Pancreas (tissue), 10 donors: ENCODE results near the gene PNPLA7. TPM values are rescaled to one million over a fixed set of nuclear protein-coding genes. Genes with fewer than 3 reads are reported as not detected.
"Not testable (repeated sequence)": the region's sequence is repeated elsewhere in the genome, so short reads cannot be mapped to it uniquely, and the experiment has no call there.

Source experiments
- ATAC-seq, 4 donors: fragments of 200-7000 bp; cut with Tn5 transposase; one replicate each; pipeline versions ENCODE4 v1.8.0 to v1.9.1; 2020; ENCODE audit warnings: mild to moderate bottlenecking in 4 of 4, moderate library complexity in 4 of 4
- DNase-seq, 6 donors: peaks; one replicate each; pipeline ENCODE4 v3.0.0-alpha.2; 2020
- FAIRE-seq: peaks from 2 replicates; lab custom pipeline; 2012; peaks lifted over from hg19 to GRCh38; lab: Jason Lieb, UNC
- H3K27ac ChIP-seq, 4 donors: fragments of 200-600 bp; sonication (generic); 1 replicate in 3 of 4; 2 replicates in 1 of 4; pipeline versions ENCODE4 v1.5.0 to v1.8.0; 2020
- H3K27me3 ChIP-seq, 4 donors: fragments of 200-600 bp; one replicate each; pipeline ENCODE4 v1.8.0; 2021
- H3K36me3 ChIP-seq, 3 donors: fragments of 200-600 bp; sonication (generic) in 1 of 3; one replicate each; pipeline versions ENCODE4 v1.5.0 to v1.8.0; 2020 to 2021
- H3K4me1 ChIP-seq, 3 donors: fragments of 200-600 bp; one replicate each; pipeline ENCODE4 v1.8.0; 2021
- H3K4me3 ChIP-seq, 4 donors: fragments of 200-600 bp; sonication (generic) in 2 of 4; one replicate each; pipeline versions ENCODE4 v1.5.0 to v1.8.0; 2020 to 2021
- H3K9me3 ChIP-seq, 4 donors: fragments of 200-600 bp; one replicate each; pipeline ENCODE4 v1.8.0; 2021
- WGBS, 2 donors: extraction: QIAGEN DNeasy Blood & Tissue Kit; methylation state at CpG; one replicate each; pipeline ENCODE4 v1.1.7; 2013; 5-methylcytosine and 5-hydroxymethylcytosine counted together
- intact Hi-C, 3 donors: fragments of 100-400 bp; cut with DNase I; formaldehyde crosslinking; loops; one replicate each; pipeline versions ENCODE4 v1.11.1 to v1.14.2; 2022
- polyA plus RNA-seq, 2 donors: library from polyadenylated mRNA; stranded (reverse); fragments of 200-250 nt; gene quantifications; one replicate each; pipeline ENCODE4 v1.2.3, GENCODE V29; 2013
- total RNA-seq, 6 donors: library from RNA; stranded (reverse); fragmentation: NEBNext Ultra II Directional in 4 of 6; extraction: Animal tissue kit (Norgen Biotek cat#: 25700) in 4 of 6; gene quantifications; one replicate each; pipeline versions ENCODE4 v1.2.1 to v1.2.4, GENCODE V29; 2021 to 2023
- TF ChIP-seq, protein P1 (sequence below), 4 donors: fragments of 200-600 bp; sonication (generic) in 3 of 4; IDR thresholded peaks; one replicate each; pipeline versions ENCODE4 v1.5.0 to v1.8.0; 2021; ENCODE audit warnings: antibody characterized with exemption in 4 of 4
- donor health status: healthy with polysubstance abuse.
- donor health status: DM: no; HTN: no; CAD: no; lungs with moderate emphysema.
- donor health status: DM: no; HTN: no; CAD: no.
- donor health status: control.
- donor health status: control.
- donor health status: Bipolar disorder and iron deficiency.
- donor health status: DM: yes; HTN: yes; CAD: no.
- donor health status: DM: no; HTN: no; CAD: no.
- donor health status: DM: no; HTN: no; CAD: no.
- donor health status: DM: yes; HTN: yes; CAD: no.

Gene PNPLA7
- total and polyA plus RNA-seq, 8 donors: 7.1 to 71.8 (median 18.0) TPM

DNA sequence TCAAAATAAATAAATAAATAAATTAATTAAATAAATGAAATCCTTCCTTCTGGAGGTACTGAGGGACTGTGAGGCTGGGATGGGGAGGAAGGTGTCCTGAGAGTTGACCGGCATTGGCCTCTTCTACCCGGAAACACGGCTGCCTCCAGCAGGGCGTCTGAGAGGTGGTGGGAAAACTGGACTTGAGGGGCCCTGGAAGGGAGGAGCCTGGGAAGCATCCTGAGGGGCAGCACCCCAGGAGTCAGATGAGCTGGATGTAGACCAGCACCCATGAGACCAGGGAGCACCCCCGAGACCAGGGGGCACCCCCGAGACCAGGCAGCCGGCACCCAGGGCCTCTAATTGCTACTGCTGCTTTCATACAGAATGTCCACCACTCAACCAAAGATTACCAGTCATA is 82.3 kb downstream of the PNPLA7 start:
- ATAC-seq: no peak
- Histone ChIP-seq H3K27ac (no peak overlapping the region), H3K9me3 (no peaks in the 10 kb centered on the region), H3K27me3 (no peaks in the 10 kb centered on the region), H3K4me3 (no peak overlapping the region), H3K36me3 (no peaks in the 10 kb centered on the region), H3K4me1 (no peaks in the 10 kb centered on the region)
- intact Hi-C loops: no loop called here
- no peak for FAIRE-seq
- TF ChIP-seq, protein P1, sequence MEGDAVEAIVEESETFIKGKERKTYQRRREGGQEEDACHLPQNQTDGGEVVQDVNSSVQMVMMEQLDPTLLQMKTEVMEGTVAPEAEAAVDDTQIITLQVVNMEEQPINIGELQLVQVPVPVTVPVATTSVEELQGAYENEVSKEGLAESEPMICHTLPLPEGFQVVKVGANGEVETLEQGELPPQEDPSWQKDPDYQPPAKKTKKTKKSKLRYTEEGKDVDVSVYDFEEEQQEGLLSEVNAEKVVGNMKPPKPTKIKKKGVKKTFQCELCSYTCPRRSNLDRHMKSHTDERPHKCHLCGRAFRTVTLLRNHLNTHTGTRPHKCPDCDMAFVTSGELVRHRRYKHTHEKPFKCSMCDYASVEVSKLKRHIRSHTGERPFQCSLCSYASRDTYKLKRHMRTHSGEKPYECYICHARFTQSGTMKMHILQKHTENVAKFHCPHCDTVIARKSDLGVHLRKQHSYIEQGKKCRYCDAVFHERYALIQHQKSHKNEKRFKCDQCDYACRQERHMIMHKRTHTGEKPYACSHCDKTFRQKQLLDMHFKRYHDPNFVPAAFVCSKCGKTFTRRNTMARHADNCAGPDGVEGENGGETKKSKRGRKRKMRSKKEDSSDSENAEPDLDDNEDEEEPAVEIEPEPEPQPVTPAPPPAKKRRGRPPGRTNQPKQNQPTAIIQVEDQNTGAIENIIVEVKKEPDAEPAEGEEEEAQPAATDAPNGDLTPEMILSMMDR (IDR thresholded peaks at IDR 0.05): no peak
- WGBS, 2 donors: 97 to 99% methylated on average over 7 of the region's 7 CpGs
- DNase-seq: no peak

DNA sequence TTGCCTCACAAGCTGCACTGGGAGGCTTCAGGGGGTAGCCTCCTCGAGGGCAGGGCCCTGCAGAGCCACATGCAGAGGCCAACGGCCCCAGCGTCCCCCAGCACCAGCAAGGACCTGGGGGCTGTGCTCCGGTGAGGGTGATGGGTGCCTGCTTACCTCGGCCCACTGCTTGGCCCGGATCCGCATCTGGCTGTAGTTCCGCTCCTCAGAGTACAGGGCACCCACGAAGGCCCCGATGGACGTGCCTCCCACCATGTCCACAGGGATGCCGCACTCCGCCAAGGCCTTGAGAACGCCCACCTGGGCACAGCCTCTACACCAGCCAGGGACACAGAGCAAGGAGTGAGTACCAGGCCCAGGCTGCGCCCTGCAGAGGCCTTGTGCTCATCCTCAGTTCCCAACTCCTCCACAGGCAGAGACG is 83.0 kb downstream of the PNPLA7 start:
- WGBS, 2 donors: 89 to 94% methylated on average over 16 of the region's 16 CpGs
- H3K9me3 ChIP-seq: no peaks in the 10 kb centered on the region
- FAIRE-seq: no peak
- TF ChIP-seq, protein P1 (IDR thresholded peaks at IDR 0.05): no peak
- peak in 2 of 6 donors; percentile 25 to 60 for DNase-seq
- no peaks in the 10 kb centered on the region for H3K36me3 ChIP-seq
- H3K27me3 ChIP-seq: no peaks in the 10 kb centered on the region
- no peak for ATAC-seq
- H3K4me3 ChIP-seq: no peak overlapping the region
- intact Hi-C loops: no loop called here
- H3K27ac ChIP-seq: no peak overlapping the region
- no peaks in the 10 kb centered on the region for H3K4me1 ChIP-seq

DNA sequence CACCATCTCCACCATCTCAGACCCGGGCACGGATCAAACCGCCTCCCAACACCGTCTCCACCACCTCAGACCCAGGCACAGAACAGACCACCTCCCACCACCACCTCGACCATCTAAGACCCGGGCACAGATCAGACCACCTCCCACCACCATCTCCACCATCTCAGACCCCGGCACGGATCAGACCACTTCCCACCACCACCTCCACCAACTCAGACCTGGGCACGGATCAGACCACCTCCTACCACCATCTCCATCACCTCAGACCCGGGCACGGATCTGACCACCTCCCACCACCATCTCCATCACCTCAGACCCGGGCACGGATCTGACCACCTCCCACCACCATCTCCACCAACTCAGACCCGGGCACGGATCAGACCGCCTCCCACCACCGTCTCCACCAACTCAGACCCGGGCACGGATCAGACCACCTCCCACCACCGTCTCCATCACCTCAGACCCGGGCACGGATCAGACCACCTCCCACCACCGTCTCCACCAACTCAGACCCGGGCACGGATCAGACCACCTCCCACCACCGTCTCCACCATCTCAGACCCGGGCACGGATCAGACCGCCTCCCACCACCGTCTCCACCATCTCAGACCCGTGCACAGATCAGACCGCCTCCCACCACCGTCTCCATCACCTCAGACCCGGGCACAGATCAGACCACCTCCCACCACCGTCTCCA is 83.7 kb downstream of the PNPLA7 start:
- intact Hi-C loops, FAIRE-seq, ATAC-seq, H3K27me3 ChIP-seq, H3K27ac ChIP-seq, H3K36me3 ChIP-seq, H3K9me3 ChIP-seq, H3K4me3 ChIP-seq, H3K4me1 ChIP-seq: not testable (repeated sequence)
- 90 to 91% methylated on average over 35 of the region's 35 CpGs for WGBS, 2 donors
- DNase-seq: peak in 2 of 6 donors; percentile 3 to 44

DNA sequence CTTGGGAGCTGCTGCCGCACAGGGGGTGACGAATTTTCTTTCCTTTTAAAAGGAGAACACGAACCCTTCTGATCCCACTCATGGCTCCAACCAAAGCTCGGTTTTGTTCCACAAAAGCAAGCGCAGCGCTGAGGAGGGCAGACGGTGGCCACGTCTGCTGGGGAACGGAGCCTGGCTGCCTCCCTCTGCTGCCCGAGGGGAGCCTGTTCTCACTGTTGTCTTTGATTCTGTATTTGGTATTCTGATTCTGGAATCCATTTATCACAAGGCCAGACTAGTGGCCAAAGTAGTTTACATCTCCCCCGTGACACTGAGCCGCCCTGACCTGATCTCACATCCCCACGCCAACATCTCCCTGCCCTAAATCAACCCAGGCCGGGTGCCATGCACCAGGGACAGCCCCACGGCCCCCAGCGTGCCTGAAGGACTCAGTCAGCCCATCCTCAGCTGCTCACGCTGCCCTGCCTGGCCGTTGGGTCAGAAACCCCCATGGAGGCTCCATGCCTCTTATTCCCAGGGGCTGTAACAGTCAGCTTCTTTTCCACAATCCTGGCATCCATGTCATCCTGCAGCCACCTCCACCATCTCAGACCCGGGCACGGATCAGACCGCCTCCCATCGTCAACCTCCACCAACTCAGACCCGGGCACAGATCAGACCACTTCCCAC is 84.3 kb downstream of the PNPLA7 start:
- no peak overlapping the region for H3K27ac ChIP-seq
- intact Hi-C loops: no loop called here
- TF ChIP-seq, protein P1 (IDR thresholded peaks at IDR 0.05): no peak
- DNase-seq: peak in 3 of 6 donors; percentile 17 to 52 (median 19)
- ATAC-seq: no peak
- H3K27me3 ChIP-seq: no peaks in the 10 kb centered on the region
- H3K9me3 ChIP-seq: no peaks in the 10 kb centered on the region
- H3K36me3 ChIP-seq: no peaks in the 10 kb centered on the region
- H3K4me3 ChIP-seq: no peak overlapping the region
- no peak for FAIRE-seq
- no peaks in the 10 kb centered on the region for H3K4me1 ChIP-seq
- WGBS, 2 donors: 89 to 91% methylated on average over 23 of the region's 23 CpGs

DNA sequence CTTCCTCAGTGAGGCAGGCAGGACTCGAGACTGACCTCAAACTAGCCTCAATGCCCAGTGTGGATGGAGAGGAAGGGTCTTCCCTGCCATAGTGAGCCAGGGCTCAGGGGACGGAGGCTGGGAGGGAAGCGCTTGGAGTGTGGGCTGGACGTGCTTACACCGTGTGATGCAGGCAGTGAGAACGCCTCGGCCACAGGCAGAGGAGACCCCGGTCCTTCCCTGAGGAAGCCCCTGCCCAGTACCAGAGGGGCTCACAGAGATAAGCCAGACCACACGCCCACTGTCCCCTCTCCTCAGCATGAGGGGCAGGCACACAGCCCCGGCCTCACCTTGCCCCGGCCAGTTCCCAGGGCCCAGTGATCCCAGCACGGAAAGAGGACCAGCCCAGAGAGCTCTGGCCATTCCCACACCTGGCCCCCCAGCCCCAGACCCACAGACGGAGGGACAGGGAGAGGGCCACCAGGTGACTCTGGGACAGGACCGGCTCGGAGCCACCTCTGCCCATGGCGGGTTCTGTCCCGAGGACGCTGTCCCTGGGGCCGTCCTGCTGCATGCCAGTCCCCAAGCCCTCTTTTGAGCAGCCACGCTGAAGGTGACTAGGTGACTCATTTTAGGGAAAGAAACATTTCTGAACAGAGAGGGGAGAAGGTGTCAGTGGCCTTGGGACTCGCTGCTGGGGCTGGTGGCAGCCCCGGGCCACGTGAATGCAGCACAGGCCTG is 85.0 kb downstream of the PNPLA7 start:
- H3K9me3 ChIP-seq: no peaks in the 10 kb centered on the region
- no peak overlapping the region for H3K27ac ChIP-seq
- H3K4me3 ChIP-seq: no peak overlapping the region
- H3K4me1 ChIP-seq: no peaks in the 10 kb centered on the region
- intact Hi-C loops: no loop called here
- no peak for FAIRE-seq
- TF ChIP-seq, protein P1 (IDR thresholded peaks at IDR 0.05): no peak
- no peaks in the 10 kb centered on the region for H3K36me3 ChIP-seq
- ATAC-seq: no peak
- H3K27me3 ChIP-seq: no peaks in the 10 kb centered on the region
- DNase-seq: peak in 4 of 6 donors; percentile 15 to 71 (median 38)
- 90% methylated on average over 23 of the region's 23 CpGs for WGBS, 2 donors
